OCI-LY7 (cell line): Measurements from ENCODE around the gene MIOX. TPM values are rescaled to one million over a fixed set of nuclear protein-coding genes. Genes with fewer than 3 reads are reported as not detected.

Source experiments
- BruUV-seq: library from RNA; stranded (reverse); fragments of 400-500 nt; replicated peaks from 2 replicates; lab custom pipeline; 2021; lab: Mats Ljungman, UMichigan
- CTCF ChIA-PET: fragments of 300-600 bp; sonication (Branson Sonifier 250); formaldehyde crosslinking; loops from one replicate; lab custom pipeline; 2022; ENCODE audit warnings: antibody characterized with exemption; ENCODE audit not compliant: unreplicated experiment; lab: Charles Lee
- POLR2A ChIA-PET: fragments of 300-600 bp; sonication (Branson Sonifier 250); formaldehyde crosslinking; loops from one replicate; lab custom pipeline; 2022; ENCODE audit warnings: antibody characterized with exemption; lab: Charles Lee
- DNase-seq: peaks from one replicate; pipeline ENCODE4 v3.0.0-alpha.2; 2015; ENCODE audit warnings: low spot score
- H2AFZ ChIP-seq: fragments of 200-600 bp; sonication (generic), shearing (Covaris generic); 2 replicates; pipeline ENCODE4 v1.6.1; 2014; ENCODE audit warnings: mild to moderate bottlenecking, antibody characterized with exemption, low read length, moderate library complexity
- H3K27ac ChIP-seq: fragments of 200-600 bp; sonication (generic); 2 replicates; pipeline ENCODE4 v1.5.1; 2014; ENCODE audit warnings: mixed run types, low read depth, mild to moderate bottlenecking, moderate library complexity, low read length, inconsistent platforms; ENCODE audit not compliant: poor library complexity, severe bottlenecking
- H3K36me3 ChIP-seq: fragments of 200-600 bp; sonication (generic); 2 replicates; pipeline ENCODE4 v1.6.1; 2014; ENCODE audit warnings: mild to moderate bottlenecking, antibody characterized with exemption, low read length, moderate library complexity, mixed read lengths; ENCODE audit not compliant: insufficient read depth
- H3K4me1 ChIP-seq: fragments of 200-600 bp; sonication (generic); 2 replicates; pipeline ENCODE4 v1.5.1; 2014; ENCODE audit warnings: mild to moderate bottlenecking, low read length; ENCODE audit not compliant: insufficient read depth, poor library complexity, severe bottlenecking
- H3K4me2 ChIP-seq: fragments of 200-600 bp; sonication (generic); 2 replicates; pipeline ENCODE4 v1.6.1; 2014; ENCODE audit warnings: mild to moderate bottlenecking, low read length
- H3K4me3 ChIP-seq: fragments of 200-600 bp; sonication (generic); 2 replicates; pipeline ENCODE4 v1.5.1; 2014; ENCODE audit warnings: mild to moderate bottlenecking, low read depth, low read length; ENCODE audit not compliant: poor library complexity, severe bottlenecking
- H3K79me2 ChIP-seq: fragments of 200-600 bp; sonication (generic); 2 replicates; pipeline ENCODE4 v1.6.1; 2016; ENCODE audit warnings: low read depth, mild to moderate bottlenecking, low read length, moderate library complexity, mixed read lengths; ENCODE audit not compliant: insufficient read depth
- H3K9me2 ChIP-seq: fragments of 200-600 bp; sonication (generic); 2 replicates; pipeline ENCODE4 v1.6.1; 2016; ENCODE audit warnings: mild to moderate bottlenecking, low read length, mixed read lengths; ENCODE audit not compliant: insufficient read depth
- H3K9me3 ChIP-seq: fragments of 200-600 bp; sonication (generic); 2 replicates; pipeline ENCODE4 v1.6.1; 2014; ENCODE audit warnings: mild to moderate bottlenecking, mixed run types, low read length, mixed read lengths
- H4K20me1 ChIP-seq: fragments of 200-600 bp; sonication (generic); 2 replicates; pipeline ENCODE4 v1.6.1; 2014; ENCODE audit warnings: mild to moderate bottlenecking, antibody characterized with exemption, low read length, moderate library complexity, mixed read lengths; ENCODE audit not compliant: insufficient read depth
- EZH2phosphoT487 ChIP-seq: fragments of 200-600 bp; sonication (generic); IDR thresholded peaks from 2 replicates; pipeline ENCODE4 v1.6.1; 2018; ENCODE audit warnings: low read depth, borderline replicate concordance, mild to moderate bottlenecking, mixed run types, antibody characterized with exemption, low read length, moderate library complexity, mixed read lengths
- intact Hi-C: fragments of 100-400 bp; cut with micrococcal nuclease; formaldehyde crosslinking; loops from one replicate; pipeline ENCODE4 v1.10.0; 2022; ENCODE audit not compliant: unreplicated experiment
- total RNA-seq, 2 experiments: library from RNA; depleted of rRNA in 1 of 2; stranded (reverse); fragments of >200 nt in 1 of 2; shearing (Covaris generic) in 1 of 2; gene quantifications; 2 replicates each; pipeline ENCODE4 v1.2.3, GENCODE V29; 2014 to 2022
- TF ChIP-seq, protein P1 (sequence below): fragments of 200-600 bp; sonication (generic); conservative IDR thresholded peaks from 2 replicates; pipeline ENCODE4 v1.5.1; 2014; ENCODE audit warnings: mild to moderate bottlenecking, antibody characterized with exemption, low read length, moderate library complexity, mixed read lengths

The MIOX gene
- total RNA-seq, 2 experiments from 2014 or later = 0.53 TPM; not detected in 1

DNA sequence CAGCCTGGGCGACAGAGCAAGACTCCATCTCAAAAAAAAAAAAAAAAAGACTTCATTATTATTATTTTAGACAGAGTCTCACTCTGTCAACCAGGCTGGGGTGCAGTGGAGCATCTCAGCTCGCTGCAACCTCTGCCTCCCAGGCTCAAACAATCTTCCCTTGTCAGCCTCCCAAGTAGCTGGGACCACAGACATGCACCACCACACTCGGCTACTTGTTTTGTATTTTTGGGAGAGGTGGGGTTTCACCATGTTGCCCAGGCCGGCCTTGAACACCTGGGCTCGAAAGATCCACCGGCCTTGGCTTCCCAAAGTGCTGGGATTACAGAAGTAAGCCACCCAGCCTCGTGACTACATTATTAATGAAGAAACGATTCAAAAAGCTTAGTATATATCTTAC, 48.5 kb downstream of the MIOX start:
- H3K4me1 ChIP-seq = peaks cover 87% of the 10 kb centered on the region
- H3K79me2 ChIP-seq = no peaks in the 10 kb centered on the region
- H3K4me3 ChIP-seq = peak overlapping the region; percentile 42
- DNase-seq = peak; percentile 49
- BruUV-seq = no TSS peak
- H3K36me3 ChIP-seq = no peaks in the 10 kb centered on the region
- no peak for TF ChIP-seq EZH2phosphoT487
- TF ChIP-seq, protein P1, sequence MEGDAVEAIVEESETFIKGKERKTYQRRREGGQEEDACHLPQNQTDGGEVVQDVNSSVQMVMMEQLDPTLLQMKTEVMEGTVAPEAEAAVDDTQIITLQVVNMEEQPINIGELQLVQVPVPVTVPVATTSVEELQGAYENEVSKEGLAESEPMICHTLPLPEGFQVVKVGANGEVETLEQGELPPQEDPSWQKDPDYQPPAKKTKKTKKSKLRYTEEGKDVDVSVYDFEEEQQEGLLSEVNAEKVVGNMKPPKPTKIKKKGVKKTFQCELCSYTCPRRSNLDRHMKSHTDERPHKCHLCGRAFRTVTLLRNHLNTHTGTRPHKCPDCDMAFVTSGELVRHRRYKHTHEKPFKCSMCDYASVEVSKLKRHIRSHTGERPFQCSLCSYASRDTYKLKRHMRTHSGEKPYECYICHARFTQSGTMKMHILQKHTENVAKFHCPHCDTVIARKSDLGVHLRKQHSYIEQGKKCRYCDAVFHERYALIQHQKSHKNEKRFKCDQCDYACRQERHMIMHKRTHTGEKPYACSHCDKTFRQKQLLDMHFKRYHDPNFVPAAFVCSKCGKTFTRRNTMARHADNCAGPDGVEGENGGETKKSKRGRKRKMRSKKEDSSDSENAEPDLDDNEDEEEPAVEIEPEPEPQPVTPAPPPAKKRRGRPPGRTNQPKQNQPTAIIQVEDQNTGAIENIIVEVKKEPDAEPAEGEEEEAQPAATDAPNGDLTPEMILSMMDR = no peak
- H3K9me2 ChIP-seq = no peaks in the 10 kb centered on the region
- peak overlapping the region; percentile 67; the same call in 1 of the 2 replicates for H2AFZ ChIP-seq
- intact Hi-C loops = no loop called here
- no peaks in the 10 kb centered on the region for H4K20me1 ChIP-seq
- ChIA-PET CTCF (no interaction called here), POLR2A (interaction anchor here (0.6 to 1.3 kb wide), 3 partner anchors 10 to 35 kb away, joined by 3 to 5 read pairs (median 4); partner anchors contain the start of genes KLHDC7B and SCO2)
- H3K4me2 ChIP-seq = peak overlapping the region; percentile 74
- H3K9me3 ChIP-seq = no peaks in the 10 kb centered on the region
- H3K27ac ChIP-seq = peak overlapping the region; percentile 85

DNA sequence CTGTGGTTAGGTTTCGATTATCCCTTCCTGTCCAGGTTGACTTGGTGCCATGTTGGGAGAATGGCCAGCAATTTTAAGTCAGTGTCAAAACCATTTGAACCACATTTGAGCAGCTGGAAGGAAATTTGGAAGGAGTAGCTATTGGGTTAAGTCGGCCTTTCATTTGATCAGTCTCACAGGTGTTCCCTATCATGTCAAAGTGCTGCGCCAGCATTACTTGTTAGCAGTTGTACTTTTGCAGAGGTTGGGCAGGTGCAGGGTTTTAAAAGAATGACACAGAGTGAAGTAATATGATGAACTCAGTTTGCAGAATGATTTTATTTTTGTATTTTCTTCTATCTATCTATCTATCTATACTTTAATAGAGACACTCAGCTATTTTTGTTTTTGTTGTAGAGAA, 49.6 kb downstream of the MIOX start:
- Histone ChIP-seq H3K4me1 (peaks cover 87% of the 10 kb centered on the region), H3K4me3 (no peak overlapping the region), H3K4me2 (peak overlapping the region; percentile 4; the same call in 1 of the 2 replicates), H4K20me1 (no peaks in the 10 kb centered on the region), H3K27ac (peak overlapping the region; percentile 85), H3K79me2 (no peaks in the 10 kb centered on the region), H2AFZ (no peak overlapping the region), H3K9me2 (no peaks in the 10 kb centered on the region), H3K36me3 (no peaks in the 10 kb centered on the region), H3K9me3 (no peaks in the 10 kb centered on the region)
- peak; percentile 36 for DNase-seq
- CTCF ChIA-PET = no interaction called here
- intact Hi-C loops = no loop called here
- no peak for TF ChIP-seq EZH2phosphoT487
- TF ChIP-seq, protein P1 = no peak
- POLR2A ChIA-PET = interaction anchor here (0.6 to 1.9 kb wide), 4 partner anchors 11 to 167 kb away, joined by 3 to 6 read pairs (median 3); partner anchors contain the start of gene SCO2
- BruUV-seq = no TSS peak

DNA sequence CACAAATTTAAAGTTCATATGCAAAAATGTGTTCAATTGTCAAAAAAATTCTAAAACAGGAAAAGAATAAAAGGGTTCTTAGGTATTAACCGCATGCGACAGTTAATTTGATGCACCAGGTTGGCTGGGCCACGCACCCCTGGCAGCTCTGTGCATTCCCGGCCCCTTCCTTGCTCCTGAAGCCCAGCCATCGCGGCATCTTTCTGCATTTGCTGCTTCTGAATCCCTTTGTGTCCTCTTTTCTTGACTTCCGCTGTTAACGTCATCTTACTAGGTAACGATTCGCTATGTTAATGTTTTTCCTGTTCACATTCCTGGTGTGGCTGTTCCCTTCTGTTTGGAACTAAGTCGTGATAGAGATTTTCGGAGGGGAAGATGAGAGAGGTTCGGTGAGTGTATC, 51.1 kb downstream of the MIOX start:
- TF ChIP-seq EZH2phosphoT487 = no peak
- TF ChIP-seq, protein P1 = no peak
- intact Hi-C loops = no loop called here
- Histone ChIP-seq H3K4me2 (no peak overlapping the region), H3K79me2 (no peaks in the 10 kb centered on the region), H3K27ac (no peak overlapping the region), H3K4me3 (no peak overlapping the region), H3K4me1 (peaks cover 78% of the 10 kb centered on the region), H3K36me3 (no peaks in the 10 kb centered on the region), H4K20me1 (no peaks in the 10 kb centered on the region), H2AFZ (no peak overlapping the region), H3K9me2 (no peaks in the 10 kb centered on the region), H3K9me3 (no peaks in the 10 kb centered on the region)
- DNase-seq = no peak
- BruUV-seq = no TSS peak
- ChIA-PET POLR2A (interaction anchor here (1.9 kb wide), 1 partner anchor 12 kb away, joined by 6 read pairs; the partner anchor contains the start of gene SCO2), CTCF (no interaction called here)
